Activated effector memory CD4-positive, alpha-beta T cell treated with anti-CD3 and anti-CD28 coated beads, Interleukin-2, amount 50 U/mL, for 16 hours (primary cell): ENCODE results near the gene POC1A.

Experiments
- DNase-seq: peaks from one replicate; pipeline ENCODE4 v3.0.0-alpha.2; 2020

The POC1A gene

GRCh38 chr3:52124766-52125165 lies 29.5 kb downstream of the POC1A start:
- DNase-seq: no peak

- no peak for DNase-seq
Observed at GRCh38 chr3:52124126-52124525, 30.1 kb downstream of the POC1A start.

- peak; percentile 91 for DNase-seq
Observed at GRCh38 chr3:52123106-52123725, 31.0 kb downstream of the POC1A start.

DNA sequence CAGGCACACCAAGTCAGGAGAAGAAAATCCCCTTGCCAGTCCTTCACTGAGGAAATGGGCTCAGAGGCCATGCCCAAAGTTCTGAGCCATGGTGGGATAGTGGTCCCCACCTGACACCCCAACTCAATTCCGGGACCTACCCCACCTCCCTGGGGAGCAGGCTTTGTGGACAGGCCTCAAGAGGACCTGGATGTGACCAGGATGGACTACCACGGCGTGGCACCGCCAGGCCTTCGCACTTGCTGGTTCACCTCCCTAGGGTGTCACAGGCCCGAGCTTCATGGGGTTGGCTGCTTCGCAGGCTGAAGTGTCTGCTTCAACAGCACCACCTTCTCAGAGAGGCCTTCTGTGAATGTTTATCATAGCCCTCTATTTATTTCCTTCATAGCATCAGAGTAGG lies 31.7 kb downstream of the POC1A start:
- no peak for DNase-seq

DNA sequence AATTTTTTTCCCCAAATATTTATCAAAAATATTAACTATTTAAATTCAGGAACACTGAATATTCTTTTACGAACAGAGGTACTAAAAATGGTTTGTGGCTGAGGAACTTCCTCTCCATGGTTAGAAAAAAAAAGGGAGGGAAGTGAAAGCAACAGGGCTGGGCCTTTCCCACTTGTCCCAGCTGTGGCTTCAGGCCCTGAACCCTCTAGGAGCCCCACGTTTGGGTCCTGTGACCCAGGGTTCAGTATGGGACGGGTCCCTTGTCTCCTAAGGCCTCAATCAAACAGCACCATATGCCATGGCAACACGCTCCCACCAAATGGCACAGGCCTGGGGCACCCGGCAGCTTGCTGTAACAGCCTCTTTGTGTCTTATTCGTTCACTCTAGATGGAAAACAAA lies 32.4 kb downstream of the POC1A start:
- DNase-seq: no peak

DNA sequence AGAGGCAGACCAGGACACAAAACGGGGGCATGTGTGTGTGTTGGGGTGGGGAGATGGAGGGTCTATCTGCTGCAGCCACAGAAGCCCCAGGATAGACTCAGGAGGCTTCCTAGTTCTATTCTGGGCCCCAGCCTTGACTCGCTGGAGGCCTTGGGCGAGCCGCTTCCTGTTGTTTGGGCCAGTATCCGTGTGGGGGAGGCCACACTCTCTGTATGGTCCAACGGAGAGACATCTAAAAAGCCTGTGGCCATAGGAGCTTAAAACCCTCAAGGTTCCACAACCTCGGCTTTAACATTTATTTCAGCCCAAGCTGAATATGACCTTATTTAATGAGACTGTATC lies 32.8 kb downstream of the POC1A start:
- DNase-seq: no peak

DNA sequence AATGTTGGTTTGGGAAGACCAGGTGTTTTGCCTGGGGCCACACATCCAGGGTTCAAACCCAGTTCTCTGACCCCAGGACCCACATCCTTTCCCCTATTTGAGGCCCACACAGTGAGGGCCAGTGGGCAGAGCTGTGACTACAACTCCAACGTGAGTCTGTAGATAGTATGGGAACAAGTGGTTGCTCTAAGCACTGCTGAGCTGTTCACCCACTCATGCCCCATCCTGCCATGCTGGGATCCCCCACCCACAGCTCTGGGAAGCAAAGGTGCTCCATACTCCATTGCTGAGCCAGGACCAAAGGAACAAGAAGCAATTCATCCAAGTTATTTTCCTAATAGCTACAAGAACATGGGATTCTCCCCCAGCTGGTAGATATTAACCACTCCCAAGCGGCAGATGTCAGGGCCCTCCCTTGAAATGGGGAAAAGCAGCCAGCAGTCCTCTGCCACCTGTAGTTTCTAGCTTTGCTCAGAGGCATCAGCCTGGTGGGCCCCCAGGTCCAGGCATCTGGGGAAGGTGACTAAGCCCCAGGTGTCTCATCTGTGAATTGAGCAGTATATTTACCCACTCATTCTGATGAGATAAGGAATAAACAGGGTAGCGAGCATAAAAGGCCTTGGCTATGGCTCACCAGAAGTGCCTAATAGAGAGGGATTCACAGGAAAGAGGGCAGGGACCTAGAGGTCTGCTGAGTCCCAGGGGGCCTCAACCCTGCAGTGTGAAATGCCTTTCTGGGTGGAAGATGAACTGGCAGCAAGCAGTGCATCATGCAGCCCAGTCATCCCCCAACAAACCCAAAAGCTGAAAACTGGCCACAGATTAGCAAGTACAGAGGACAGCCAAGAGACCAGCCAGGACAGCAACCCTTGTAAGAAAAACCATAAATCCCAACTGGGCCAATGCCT lies 33.4 kb downstream of the POC1A start:
- no peak for DNase-seq

DNA sequence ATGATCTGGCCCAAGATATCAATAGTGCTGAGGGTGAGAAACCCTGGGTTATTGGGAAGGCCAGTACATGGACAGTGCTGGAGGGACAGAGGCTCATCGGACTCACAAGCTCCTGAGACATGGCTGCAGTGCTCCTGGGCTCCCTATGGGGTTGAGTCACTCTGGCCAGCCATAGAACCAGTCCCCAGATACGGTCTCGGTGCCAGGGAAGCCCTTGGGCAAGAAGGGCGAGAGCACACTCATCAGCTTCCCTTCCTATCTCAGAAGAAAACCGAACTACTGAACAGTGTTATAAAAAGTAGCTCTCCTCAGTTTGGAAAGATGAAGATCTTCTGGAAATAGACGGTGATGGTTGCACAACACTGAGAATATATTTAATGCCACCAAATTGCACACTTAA lies 34.4 kb downstream of the POC1A start:
- no peak for DNase-seq

- no peak for DNase-seq
Observed at GRCh38 chr3:52119099-52119498, 35.1 kb downstream of the POC1A start.

- DNase-seq: no peak
Observed at GRCh38 chr3:52118156-52118875, 35.9 kb downstream of the POC1A start.

GRCh38 chr3:52117537-52117936 lies 36.7 kb downstream of the POC1A start:
- DNase-seq: no peak

- DNase-seq: no peak
Observed at GRCh38 chr3:52112056-52112455, 42.2 kb downstream of the POC1A start.

GRCh38 chr3:52110502-52110901 lies 43.7 kb downstream of the POC1A start:
- DNase-seq: no peak

- DNase-seq: no peak
Observed at GRCh38 chr3:52109611-52110301, 44.5 kb downstream of the POC1A start.

DNA sequence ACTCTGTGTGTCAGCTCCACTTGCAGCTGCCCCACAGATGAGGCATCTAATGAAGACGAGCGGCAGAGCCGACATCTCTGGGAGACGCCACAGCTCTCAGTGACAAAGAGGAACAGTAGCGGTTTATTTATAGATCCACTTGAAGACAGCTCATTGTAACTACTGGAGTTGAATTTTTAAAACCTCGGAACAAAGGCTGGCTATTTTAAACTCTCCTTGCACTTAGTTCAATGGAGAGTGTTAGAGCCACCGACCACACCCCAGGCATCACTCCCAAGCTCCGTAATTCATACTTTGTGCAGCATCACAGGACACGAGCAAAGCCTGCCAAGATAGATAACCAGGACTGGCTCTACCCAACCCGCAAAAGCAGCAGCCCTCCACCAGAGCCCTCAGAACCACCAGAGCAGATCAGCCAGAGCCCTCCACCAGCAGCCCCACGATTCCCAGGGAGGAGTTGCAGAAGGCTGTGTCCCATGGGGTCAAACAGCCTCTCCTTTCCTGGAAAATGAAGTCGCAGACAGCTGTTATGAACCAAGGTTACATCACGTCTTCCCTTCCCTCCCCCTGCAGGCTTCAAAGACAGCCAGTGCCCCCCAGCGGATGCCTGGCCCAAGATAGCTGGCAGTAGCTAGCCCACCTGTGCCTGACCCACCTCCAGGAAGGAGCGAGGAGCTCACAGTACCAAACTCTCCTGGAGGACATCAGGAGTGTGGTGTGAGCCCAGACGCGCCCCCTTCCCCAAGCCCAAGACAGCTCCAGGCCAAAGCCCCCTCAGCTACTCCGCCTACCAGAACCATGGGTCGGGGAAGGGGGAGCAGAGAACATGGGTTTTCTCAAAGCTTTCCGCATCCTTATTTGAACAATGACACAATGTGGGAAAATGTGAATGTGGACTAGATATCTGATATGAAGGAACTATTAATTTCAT lies 45.7 kb downstream of the POC1A start:
- no peak for DNase-seq

- DNase-seq: no peak
Observed at GRCh38 chr3:52106951-52107611, 47.1 kb downstream of the POC1A start.

DNA sequence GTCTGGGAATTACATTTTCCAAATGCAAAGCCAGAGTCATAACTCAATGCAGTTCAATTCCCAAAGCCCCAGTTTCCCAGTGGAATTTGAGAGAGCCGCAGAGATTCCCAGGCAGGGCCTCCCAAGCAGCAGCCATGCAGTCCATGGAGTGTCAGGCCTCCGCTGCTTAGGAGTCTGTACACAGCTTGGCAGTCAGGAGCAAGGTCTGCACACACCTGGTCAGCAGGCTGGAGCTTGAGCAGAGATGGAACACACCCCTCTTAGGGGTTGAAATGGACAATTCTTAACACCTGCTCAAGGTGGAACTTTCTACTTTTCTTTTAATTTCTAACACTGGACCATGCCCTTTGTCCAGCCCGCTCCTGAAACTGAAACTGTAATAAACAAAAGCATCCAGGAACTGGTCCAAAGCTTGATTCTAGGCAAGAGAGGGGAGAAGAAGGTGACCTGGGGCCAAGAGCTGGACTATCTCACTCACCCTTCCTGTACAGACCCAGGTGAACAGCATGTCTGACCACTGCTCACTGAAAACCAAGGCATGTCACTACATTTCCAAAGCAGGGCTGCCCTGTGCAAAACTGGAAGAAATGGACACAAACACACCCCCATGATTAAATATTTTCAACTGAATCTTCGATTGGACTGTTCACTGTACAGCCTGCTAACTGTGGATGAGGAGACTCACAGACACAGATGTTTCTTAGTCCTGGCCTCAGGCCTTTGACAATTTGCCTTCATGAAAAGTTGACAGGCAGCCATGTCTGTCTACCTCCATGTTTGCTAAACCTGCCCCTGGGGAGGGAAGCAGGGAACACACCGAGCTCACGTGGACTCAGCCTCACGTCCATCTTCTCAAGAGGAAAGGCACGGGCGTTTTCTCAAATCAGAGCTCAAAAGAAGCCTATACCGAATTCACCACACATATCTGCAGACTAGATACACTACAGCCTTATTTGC lies 49.3 kb downstream of the POC1A start:
- DNase-seq: no peak

GRCh38 chr3:52102934-52103333 lies 51.3 kb downstream of the POC1A start:
- DNase-seq: no peak

DNA sequence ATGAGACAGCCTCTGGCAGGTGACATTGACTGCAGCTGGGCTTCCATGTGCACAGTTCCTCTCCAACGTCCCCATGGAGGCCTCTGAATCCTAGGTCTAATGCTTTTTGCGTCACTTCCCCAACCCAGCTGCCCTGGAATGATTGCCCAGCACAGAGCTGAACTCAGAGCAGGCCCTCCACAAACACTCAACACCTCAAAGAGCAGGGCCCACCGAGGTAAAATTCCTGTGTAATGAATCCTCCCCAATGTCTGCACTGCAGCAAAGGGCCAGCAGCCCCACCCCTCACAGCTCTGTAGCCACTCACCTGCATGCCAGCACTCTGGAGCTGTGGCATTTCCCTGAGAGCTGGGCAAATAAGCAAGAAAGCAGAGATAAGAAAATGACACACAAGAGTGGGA lies 55.2 kb downstream of the POC1A start:
- no peak for DNase-seq

GRCh38 chr3:52097851-52098507 lies 56.2 kb downstream of the POC1A start:
- no peak for DNase-seq
